ENCODE measurements around the gene DEPDC1B. TPM values are rescaled to one million over a fixed set of nuclear protein-coding genes. Genes with fewer than 3 reads are reported as not detected.

DEPDC1B gene
- total and polyA plus RNA-seq, 3 experiments from 2014 or later: 0.85 to 14.7 (median 11.3) TPM

DNA sequence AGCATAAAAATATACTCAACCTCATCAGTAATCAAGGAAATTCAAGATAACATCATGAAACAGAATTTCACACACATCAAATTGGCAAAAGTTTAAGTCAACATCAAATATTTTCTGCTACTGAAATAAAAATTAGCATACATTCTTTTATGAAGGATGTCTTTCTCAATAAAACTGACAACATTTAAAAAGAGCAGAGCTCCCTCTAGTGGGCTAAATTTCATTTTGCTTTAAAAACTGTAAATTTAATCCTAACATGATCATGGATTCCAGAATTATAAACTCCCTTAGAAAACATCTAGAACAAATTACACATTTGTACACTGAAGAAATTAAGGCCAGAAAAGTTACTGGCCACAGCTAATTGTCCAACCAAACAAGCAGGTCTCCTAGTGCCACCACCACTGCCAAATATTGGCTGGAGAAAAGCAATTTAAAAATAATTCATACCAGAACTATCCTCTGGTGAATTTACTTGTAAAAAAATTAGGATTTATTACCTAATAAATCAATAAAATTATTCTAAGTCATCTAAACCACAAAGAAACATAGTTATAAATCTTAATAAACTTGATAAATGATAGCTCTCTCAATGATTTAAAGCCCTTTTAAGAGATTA, 31.2 kb downstream of the DEPDC1B start:
- Mint-ChIP-seq H3K4me3 (no peak overlapping the region), H3K36me3 (no peaks in the 10 kb centered on the region), H3K4me1 (no peaks in the 10 kb centered on the region), H3K27me3 (peaks cover 0 to 1% of the 10 kb centered on the region in 2 donors), H3K9me3 (no peaks in the 10 kb centered on the region), H3K27ac (no peak overlapping the region)
- POLR2A ChIA-PET: no interaction called here
- DNase-seq: no peak
- H3K9me3 ChIP-seq (ENCODE audit: low read length): no peaks in the 10 kb centered on the region
- H3K4me3 ChIP-seq (ENCODE audit: low read length): no peak overlapping the region
- no peaks in the 10 kb centered on the region for H3K4me1 ChIP-seq (ENCODE audit: insufficient read depth, low read length)
- H3K27me3 ChIP-seq (ENCODE audit: insufficient read depth, low read length, poor library complexity, severe bottlenecking): no peaks in the 10 kb centered on the region
- H3K36me3 ChIP-seq (ENCODE audit: insufficient read depth, low read length): no peaks in the 10 kb centered on the region
- CTCF ChIA-PET: interaction anchor here (0.9 to 1.6 kb wide), 7 partner anchors 9 to 1480 kb away, joined by 3 to 5 read pairs (median 4); no protein-coding TSS in a partner anchor
- H3K27ac ChIP-seq (ENCODE audit: low read depth, low read length): no peak overlapping the region

DNA sequence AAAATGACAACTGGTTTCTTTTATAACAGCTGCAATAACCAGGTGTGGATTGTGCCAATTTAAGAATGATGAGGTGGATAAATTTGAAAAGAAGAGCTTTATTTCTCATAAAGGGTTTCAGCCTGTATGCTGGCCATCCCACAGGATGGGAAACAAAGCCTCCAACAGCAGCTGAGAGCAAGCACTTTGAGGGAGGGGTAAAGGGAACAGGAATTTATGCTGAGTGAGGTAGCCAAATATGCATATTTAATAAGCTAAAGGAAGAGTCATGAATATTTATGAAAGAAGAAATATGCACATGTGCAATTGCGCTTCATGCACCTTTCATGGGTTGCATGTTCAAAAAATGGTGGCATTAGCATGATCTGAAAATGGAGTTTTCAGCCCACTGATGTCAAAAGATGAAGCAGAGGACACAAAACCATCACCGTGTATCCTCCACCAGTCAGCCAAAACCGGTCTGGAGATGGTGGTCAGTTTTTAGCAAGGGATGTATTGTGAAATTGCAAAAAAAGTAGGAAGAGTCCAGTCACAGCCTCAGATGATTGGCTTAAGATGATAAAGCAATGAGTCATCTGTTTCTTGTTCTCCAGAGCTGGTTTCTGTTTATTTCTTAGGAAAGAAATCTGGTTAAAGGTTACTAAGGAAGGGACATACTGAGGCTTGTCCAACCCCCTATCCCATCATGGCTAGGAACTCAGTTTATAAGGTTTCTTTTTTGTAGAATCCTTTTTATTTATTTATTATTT, 47.9 kb downstream of the DEPDC1B start:
- CTCF ChIA-PET: no interaction called here

DNA sequence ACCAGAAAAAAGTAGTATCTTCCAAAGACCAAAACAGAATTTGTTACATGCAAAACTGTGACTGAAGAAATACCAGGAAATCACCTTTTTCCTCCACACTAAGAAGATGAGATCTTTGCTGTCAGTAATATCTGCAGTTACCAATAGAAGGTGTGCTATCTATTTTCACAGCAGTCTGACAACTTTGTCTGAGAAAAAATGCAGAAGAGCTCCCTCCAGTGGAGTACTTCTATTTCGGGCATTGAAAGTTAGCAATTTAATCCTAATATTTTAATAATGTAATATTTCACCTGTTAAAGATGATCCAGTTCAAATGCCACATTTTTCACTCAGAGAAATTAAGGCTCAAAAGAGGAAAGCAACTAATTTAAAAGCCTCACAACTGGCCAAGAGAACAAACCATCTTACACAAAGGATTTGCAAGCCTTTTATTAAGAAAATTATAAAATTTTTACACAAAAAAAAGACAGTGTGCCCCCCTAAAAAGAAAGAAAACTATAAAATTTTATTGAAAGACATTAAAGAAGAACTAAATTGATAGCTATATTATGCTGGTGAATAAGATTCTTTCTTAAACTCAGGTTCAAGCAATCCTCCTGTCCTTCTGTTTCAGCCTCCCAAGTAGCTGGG, 50.6 kb downstream of the DEPDC1B start:
- Histone ChIP-seq H3K27ac (ENCODE audit: low read depth, low read length) (no peak overlapping the region), H3K9me3 (ENCODE audit: low read length) (no peaks in the 10 kb centered on the region), H3K4me1 (ENCODE audit: insufficient read depth, low read length) (no peaks in the 10 kb centered on the region), H3K36me3 (ENCODE audit: insufficient read depth, low read length) (no peaks in the 10 kb centered on the region), H3K4me3 (ENCODE audit: low read length) (no peak overlapping the region), H3K27me3 (ENCODE audit: insufficient read depth, low read length, poor library complexity, severe bottlenecking) (no peaks in the 10 kb centered on the region)
- Mint-ChIP-seq H3K9me3 (peaks cover 0 to 5% (median 0%) of the 10 kb centered on the region in 5 donors), H3K4me3 (no peak overlapping the region), H3K4me1 (no peaks in the 10 kb centered on the region), H3K27ac (no peak overlapping the region), H3K36me3 (no peaks in the 10 kb centered on the region), H3K27me3 (no peaks in the 10 kb centered on the region)
- DNase-seq: no peak
- ChIA-PET CTCF (interaction anchor here (0.8 kb wide), 1 partner anchor 11 kb away, joined by 3 read pairs; no protein-coding TSS in a partner anchor), POLR2A (no interaction called here)

More for the DNA sequence above, 47.9 kb downstream of the DEPDC1B start:
- no peak for DNase-seq
- no peaks in the 10 kb centered on the region for H3K9me3 ChIP-seq (ENCODE audit: low read length)
- H3K36me3 ChIP-seq (ENCODE audit: insufficient read depth, low read length): no peaks in the 10 kb centered on the region
- no peaks in the 10 kb centered on the region for H3K4me1 ChIP-seq (ENCODE audit: insufficient read depth, low read length)
- H3K4me3 ChIP-seq (ENCODE audit: low read length): no peak overlapping the region
- H3K27ac ChIP-seq (ENCODE audit: low read depth, low read length): no peak overlapping the region
- H3K27me3 Mint-ChIP-seq: no peaks in the 10 kb centered on the region
- no peak overlapping the region for H3K27ac Mint-ChIP-seq
- POLR2A ChIA-PET: no interaction called here
- H3K9me3 Mint-ChIP-seq: peaks cover 0 to 10% (median 0%) of the 10 kb centered on the region in 5 donors
- H3K4me3 Mint-ChIP-seq: no peak overlapping the region
- no peaks in the 10 kb centered on the region for H3K4me1 Mint-ChIP-seq
- H3K36me3 Mint-ChIP-seq: peaks cover 0 to 2% (median 0%) of the 10 kb centered on the region in 3 donors
- H3K27me3 ChIP-seq (ENCODE audit: insufficient read depth, low read length, poor library complexity, severe bottlenecking): no peaks in the 10 kb centered on the region

DNA sequence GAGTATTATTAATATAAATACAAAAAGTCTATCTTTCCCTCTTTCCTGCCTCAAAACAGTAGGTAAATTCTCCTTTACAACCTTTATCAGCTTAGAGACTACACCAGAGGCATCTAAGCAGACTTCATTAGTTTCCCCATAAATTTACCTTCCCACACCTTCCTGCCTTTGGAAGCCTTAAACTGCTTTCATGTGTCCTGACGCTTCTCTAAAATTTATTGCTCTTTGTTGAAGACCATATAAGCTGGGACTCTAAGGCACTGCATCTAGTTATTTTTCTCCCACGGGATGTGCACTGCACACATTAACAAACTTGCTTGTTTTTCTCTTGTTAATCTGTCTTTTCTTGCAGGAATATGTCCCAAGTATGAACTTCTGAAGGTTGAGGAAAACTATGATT, 51.8 kb downstream of the DEPDC1B start:
- Histone ChIP-seq H3K27me3 (ENCODE audit: insufficient read depth, low read length, poor library complexity, severe bottlenecking) (no peaks in the 10 kb centered on the region), H3K36me3 (ENCODE audit: insufficient read depth, low read length) (no peaks in the 10 kb centered on the region), H3K9me3 (ENCODE audit: low read length) (no peaks in the 10 kb centered on the region), H3K27ac (ENCODE audit: low read depth, low read length) (no peak overlapping the region), H3K4me3 (ENCODE audit: low read length) (no peak overlapping the region), H3K4me1 (ENCODE audit: insufficient read depth, low read length) (no peaks in the 10 kb centered on the region)
- POLR2A ChIA-PET: no interaction called here
- Mint-ChIP-seq H3K36me3 (no peaks in the 10 kb centered on the region), H3K4me3 (no peak overlapping the region), H3K27me3 (no peaks in the 10 kb centered on the region), H3K4me1 (no peaks in the 10 kb centered on the region), H3K9me3 (no peaks in the 10 kb centered on the region), H3K27ac (no peak overlapping the region)
- CTCF ChIA-PET: no interaction called here
- DNase-seq: no peak

DNA sequence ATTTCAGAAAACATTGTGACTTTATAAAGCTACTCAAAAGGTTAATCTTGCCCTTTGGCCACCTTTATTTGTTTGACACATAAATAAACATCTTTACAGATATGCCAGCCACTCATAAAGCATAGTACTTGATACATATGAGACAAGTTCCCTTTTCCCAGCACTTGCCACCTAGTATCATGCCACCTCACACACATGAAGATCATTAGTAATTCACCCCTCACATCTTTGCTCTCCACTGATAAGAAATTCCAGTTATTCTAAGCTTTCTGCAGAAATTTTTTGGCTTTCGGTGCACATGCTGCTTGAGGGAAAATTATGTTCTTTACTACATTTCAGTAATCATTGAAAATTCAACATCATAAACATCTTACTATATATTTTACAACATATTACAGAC, 59.1 kb downstream of the DEPDC1B start:
- no peaks in the 10 kb centered on the region for H3K4me1 Mint-ChIP-seq
- H3K36me3 ChIP-seq (ENCODE audit: insufficient read depth, low read length): no peaks in the 10 kb centered on the region

DNA sequence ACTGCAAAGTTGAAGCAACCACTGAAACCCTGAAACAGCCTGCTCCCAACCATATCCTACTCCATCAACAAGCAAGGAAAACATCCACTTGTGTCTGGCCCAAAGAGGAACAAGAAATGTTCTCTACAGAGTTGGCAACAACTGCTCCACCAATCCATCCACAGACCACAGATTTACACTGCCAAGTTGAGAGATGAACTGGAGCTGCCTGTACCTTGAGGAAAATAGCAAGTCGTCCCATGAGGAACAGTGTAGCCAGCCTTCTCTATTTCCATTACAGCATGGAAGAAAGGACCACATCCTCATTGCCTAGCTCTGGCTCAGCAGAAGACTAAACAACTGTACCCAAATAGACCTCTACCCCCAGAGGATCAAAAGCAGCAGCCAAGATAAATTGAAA, 60.4 kb downstream of the DEPDC1B start:
- H3K36me3 ChIP-seq (ENCODE audit: insufficient read depth, low read length): no peaks in the 10 kb centered on the region
- H3K36me3 Mint-ChIP-seq: no peaks in the 10 kb centered on the region
- no peak overlapping the region for H3K4me3 ChIP-seq (ENCODE audit: low read length)
- DNase-seq: no peak
- ChIA-PET CTCF (no interaction called here), POLR2A (interaction anchor here (0.5 kb wide), 1 partner anchor 1245 kb away, joined by 8 read pairs; no protein-coding TSS in a partner anchor)
- H3K4me3 Mint-ChIP-seq: no peak overlapping the region
- H3K4me1 ChIP-seq (ENCODE audit: insufficient read depth, low read length): no peaks in the 10 kb centered on the region
- no peak overlapping the region for H3K27ac ChIP-seq (ENCODE audit: low read depth, low read length)
- no peaks in the 10 kb centered on the region for H3K27me3 ChIP-seq (ENCODE audit: insufficient read depth, low read length, poor library complexity, severe bottlenecking)
- no peaks in the 10 kb centered on the region for H3K27me3 Mint-ChIP-seq
- no peaks in the 10 kb centered on the region for H3K4me1 Mint-ChIP-seq
- H3K9me3 ChIP-seq (ENCODE audit: low read length): no peaks in the 10 kb centered on the region
- H3K27ac Mint-ChIP-seq: no peak overlapping the region
- no peaks in the 10 kb centered on the region for H3K9me3 Mint-ChIP-seq

More for the DNA sequence above, 59.1 kb downstream of the DEPDC1B start:
- Mint-ChIP-seq H3K27me3 (no peaks in the 10 kb centered on the region), H3K4me3 (no peak overlapping the region), H3K9me3 (no peaks in the 10 kb centered on the region), H3K27ac (no peak overlapping the region), H3K36me3 (no peaks in the 10 kb centered on the region)
- Histone ChIP-seq H3K27ac (ENCODE audit: low read depth, low read length) (no peak overlapping the region), H3K4me3 (ENCODE audit: low read length) (no peak overlapping the region), H3K4me1 (ENCODE audit: insufficient read depth, low read length) (no peaks in the 10 kb centered on the region), H3K9me3 (ENCODE audit: low read length) (no peaks in the 10 kb centered on the region), H3K27me3 (ENCODE audit: insufficient read depth, low read length, poor library complexity, severe bottlenecking) (no peaks in the 10 kb centered on the region)
- DNase-seq: no peak
- CTCF ChIA-PET: no interaction called here
- POLR2A ChIA-PET: no interaction called here

DNA sequence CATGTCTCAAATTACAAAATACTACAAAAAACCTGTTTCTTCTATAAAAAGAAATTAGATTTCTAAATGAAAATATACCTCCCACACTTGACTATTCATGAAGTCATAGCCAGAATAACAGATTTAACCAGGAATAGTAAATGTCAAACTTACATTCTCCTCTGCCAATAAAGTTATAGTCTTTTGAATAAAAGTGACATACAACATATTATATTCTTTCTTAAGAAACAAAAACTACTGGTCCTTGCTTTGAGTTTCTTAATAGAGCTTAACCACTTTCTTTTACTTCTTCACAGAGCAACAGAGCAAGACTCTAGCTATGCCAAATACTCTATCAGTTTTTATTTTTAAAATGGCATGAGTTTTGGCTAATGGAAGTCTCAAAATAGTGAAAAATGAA, 61.7 kb downstream of the DEPDC1B start:
- Mint-ChIP-seq H3K4me1 (no peaks in the 10 kb centered on the region), H3K9me3 (no peaks in the 10 kb centered on the region), H3K27ac (no peak overlapping the region), H3K27me3 (no peaks in the 10 kb centered on the region), H3K4me3 (no peak overlapping the region), H3K36me3 (peaks cover 0 to under 1% (median 0%) of the 10 kb centered on the region in 3 donors)
- DNase-seq: no peak
- Histone ChIP-seq H3K27ac (ENCODE audit: low read depth, low read length) (no peak overlapping the region), H3K4me1 (ENCODE audit: insufficient read depth, low read length) (no peaks in the 10 kb centered on the region), H3K4me3 (ENCODE audit: low read length) (no peak overlapping the region), H3K9me3 (ENCODE audit: low read length) (no peaks in the 10 kb centered on the region), H3K27me3 (ENCODE audit: insufficient read depth, low read length, poor library complexity, severe bottlenecking) (no peaks in the 10 kb centered on the region), H3K36me3 (ENCODE audit: insufficient read depth, low read length) (no peaks in the 10 kb centered on the region)
- CTCF ChIA-PET: interaction anchor here (1.0 kb wide), 1 partner anchor 11 kb away, joined by 3 read pairs; no protein-coding TSS in a partner anchor
- POLR2A ChIA-PET: no interaction called here

DNA sequence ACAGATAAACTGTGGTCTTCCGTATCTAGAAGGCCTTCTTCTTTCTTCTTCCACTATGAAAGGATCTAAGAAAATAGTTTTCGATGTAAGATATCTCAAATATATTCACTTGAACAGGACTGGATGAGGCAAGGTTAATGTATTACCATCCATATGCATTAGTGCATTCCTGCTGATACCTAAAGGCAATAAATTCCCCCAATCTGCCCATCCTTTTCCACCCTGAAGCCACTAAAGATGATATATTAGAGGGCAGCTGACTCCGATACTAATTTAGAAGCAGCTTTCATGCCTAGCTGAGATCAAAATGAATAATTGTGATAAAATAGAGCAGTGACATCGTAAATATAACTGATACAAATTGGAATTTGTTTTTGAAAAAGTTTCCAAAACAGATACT, 63.3 kb downstream of the DEPDC1B start:
- Histone ChIP-seq H3K4me3 (ENCODE audit: low read length) (no peak overlapping the region), H3K27ac (ENCODE audit: low read depth, low read length) (no peak overlapping the region), H3K36me3 (ENCODE audit: insufficient read depth, low read length) (no peaks in the 10 kb centered on the region), H3K4me1 (ENCODE audit: insufficient read depth, low read length) (no peaks in the 10 kb centered on the region), H3K9me3 (ENCODE audit: low read length) (no peaks in the 10 kb centered on the region), H3K27me3 (ENCODE audit: insufficient read depth, low read length, poor library complexity, severe bottlenecking) (no peaks in the 10 kb centered on the region)
- Mint-ChIP-seq H3K27ac (no peak overlapping the region), H3K4me3 (no peak overlapping the region), H3K27me3 (no peaks in the 10 kb centered on the region), H3K4me1 (no peaks in the 10 kb centered on the region), H3K36me3 (peaks cover 0 to 4% (median 0%) of the 10 kb centered on the region in 3 donors), H3K9me3 (no peaks in the 10 kb centered on the region)
- DNase-seq: no peak
- POLR2A ChIA-PET: no interaction called here
- CTCF ChIA-PET: no interaction called here
